HG03139 (cell line): ENCODE results near the gene MUC5B.
"Not testable (repeated sequence)": the region's sequence is repeated elsewhere in the genome, so short reads cannot be mapped to it uniquely, and the experiment has no call there.

Experiments used
- ATAC-seq: cut with Tn5 transposase; IDR thresholded peaks from one replicate; pipeline ENCODE4 v1.9.1; 2021; ENCODE audit not compliant: unreplicated experiment

MUC5B gene

DNA sequence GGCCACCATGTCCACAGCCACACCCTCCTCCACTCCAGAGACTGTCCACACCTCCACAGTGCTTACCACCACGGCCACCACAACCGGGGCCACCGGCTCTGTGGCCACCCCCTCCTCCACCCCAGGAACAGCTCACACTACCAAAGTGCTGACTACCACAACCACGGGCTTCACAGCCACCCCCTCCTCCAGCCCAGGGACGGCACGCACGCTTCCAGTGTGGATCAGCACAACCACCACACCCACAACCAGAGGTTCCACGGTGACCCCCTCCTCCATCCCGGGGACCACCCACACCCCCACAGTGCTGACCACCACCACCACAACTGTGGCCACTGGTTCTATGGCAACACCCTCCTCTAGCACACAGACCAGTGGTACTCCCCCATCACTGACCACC is 21.7 kb downstream of the MUC5B start:
- not testable (repeated sequence) for ATAC-seq

DNA sequence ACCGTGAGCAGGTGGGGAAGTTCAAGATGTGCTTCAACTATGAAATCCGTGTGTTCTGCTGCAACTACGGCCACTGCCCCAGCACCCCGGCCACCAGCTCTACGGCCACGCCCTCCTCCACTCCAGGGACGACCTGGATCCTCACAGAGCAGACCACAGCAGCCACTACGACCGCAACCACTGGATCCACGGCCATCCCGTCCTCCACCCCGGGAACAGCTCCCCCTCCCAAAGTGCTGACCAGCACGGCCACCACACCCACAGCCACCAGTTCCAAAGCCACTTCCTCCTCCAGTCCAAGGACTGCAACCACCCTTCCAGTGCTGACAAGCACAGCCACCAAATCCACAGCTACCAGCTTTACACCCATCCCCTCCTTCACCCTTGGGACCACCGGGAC is 22.9 kb downstream of the MUC5B start:
- ATAC-seq, result not testable (repeated sequence)

DNA sequence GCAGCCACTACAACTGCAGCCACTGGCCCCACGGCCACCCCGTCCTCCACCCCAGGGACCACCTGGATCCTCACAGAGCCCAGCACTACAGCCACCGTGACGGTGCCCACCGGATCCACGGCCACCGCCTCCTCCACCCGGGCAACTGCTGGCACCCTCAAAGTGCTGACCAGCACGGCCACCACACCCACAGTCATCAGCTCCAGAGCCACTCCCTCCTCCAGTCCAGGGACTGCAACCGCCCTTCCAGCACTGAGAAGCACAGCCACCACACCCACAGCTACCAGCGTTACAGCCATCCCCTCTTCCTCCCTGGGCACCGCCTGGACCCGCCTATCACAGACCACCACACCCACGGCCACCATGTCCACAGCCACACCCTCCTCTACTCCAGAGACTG is 23.4 kb downstream of the MUC5B start:
- ATAC-seq, result not testable (repeated sequence)

DNA sequence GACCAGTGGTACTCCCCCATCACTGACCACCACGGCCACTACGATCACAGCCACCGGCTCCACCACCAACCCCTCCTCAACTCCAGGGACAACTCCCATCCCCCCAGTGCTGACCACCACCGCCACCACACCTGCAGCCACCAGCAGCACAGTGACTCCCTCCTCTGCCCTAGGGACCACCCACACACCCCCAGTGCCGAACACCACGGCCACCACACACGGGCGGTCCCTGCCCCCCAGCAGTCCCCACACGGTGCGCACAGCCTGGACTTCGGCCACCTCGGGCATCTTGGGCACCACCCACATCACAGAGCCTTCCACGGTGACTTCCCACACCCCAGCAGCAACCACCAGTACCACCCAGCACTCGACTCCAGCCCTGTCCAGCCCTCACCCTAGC is 24.2 kb downstream of the MUC5B start:
- ATAC-seq, result not testable (repeated sequence)

DNA sequence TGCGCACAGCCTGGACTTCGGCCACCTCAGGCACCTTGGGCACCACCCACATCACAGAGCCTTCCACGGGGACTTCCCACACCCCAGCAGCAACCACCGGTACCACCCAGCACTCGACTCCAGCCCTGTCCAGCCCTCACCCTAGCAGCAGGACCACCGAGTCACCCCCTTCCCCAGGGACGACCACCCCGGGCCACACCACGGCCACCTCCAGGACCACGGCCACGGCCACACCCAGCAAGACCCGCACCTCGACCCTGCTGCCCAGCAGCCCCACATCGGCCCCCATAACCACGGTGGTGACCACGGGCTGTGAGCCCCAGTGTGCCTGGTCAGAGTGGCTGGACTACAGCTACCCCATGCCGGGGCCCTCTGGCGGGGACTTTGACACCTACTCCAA is 26.1 kb downstream of the MUC5B start:
- ATAC-seq, result not testable (repeated sequence)

DNA sequence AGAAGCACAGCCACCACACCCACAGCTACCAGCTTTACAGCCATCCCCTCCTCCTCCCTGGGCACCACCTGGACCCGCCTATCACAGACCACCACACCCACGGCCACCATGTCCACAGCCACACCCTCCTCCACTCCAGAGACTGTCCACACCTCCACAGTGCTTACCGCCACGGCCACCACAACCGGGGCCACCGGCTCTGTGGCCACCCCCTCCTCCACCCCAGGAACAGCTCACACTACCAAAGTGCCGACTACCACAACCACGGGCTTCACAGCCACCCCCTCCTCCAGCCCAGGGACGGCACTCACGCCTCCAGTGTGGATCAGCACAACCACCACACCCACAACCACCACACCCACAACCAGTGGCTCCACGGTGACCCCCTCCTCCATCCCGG is 27.5 kb downstream of the MUC5B start:
- ATAC-seq, result not testable (repeated sequence)

DNA sequence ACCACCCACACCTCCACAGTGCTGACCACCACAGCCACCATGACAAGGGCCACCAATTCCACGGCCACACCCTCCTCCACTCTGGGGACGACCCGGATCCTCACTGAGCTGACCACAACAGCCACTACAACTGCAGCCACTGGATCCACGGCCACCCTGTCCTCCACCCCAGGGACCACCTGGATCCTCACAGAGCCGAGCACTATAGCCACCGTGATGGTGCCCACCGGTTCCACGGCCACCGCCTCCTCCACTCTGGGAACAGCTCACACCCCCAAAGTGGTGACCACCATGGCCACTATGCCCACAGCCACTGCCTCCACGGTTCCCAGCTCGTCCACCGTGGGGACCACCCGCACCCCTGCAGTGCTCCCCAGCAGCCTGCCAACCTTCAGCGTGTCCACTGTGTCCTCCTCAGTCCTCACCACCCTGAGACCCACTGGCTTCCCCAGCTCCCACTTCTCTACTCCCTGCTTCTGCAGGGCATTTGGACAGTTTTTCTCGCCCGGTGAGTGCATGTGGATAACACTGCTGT is 28.4 kb downstream of the MUC5B start:
- no peak for ATAC-seq

DNA sequence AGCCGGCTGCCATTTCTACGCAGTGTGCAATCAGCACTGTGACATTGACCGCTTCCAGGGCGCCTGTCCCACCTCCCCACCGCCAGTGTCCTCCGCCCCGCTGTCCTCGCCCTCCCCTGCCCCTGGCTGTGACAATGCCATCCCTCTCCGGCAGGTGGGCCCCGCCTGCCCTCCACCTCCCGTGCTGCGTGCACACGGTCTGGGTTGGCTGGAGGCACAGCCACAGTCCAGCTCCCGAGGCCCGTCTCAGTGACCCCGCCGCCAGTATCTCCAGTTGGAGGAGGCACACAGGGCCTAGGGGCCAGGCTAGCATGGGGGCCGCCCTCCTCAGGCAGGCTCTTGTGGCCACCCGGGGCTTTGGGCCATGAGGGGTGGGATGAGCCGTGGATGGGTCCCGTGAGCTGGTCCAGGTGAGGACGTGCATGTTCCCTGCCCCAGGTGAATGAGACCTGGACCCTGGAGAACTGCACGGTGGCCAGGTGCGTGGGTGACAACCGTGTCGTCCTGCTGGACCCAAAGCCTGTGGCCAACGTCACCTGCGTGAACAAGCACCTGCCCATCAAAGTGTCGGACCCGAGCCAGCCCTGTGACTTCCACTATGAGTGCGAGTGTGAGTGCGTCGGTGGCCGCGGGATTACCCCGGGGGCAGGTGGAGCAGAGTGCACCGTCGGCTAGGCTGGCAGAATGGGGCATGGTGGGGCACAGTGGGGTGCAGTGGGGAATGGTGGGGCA is 29.7 kb downstream of the MUC5B start:
- ATAC-seq, result no peak

DNA sequence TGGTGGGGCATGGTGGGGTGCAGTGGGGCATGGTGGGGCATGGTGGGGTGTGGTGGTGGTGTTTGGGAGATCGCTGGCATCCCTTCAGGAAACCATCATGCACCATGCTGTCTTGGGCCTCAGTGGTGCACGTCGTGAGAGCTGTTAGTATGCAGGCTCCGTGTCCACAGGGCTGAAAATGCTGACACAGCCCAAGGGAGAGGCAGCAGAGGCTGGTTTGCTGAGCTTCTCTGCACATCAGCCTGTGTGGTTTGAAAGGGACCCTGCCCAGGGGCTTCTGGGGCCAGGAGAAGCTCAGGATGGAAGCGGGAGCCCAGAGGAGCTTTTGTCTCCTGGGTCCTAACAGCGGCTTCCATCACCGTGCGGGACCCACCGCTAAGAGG is 30.2 kb downstream of the MUC5B start:
- ATAC-seq, result no peak

DNA sequence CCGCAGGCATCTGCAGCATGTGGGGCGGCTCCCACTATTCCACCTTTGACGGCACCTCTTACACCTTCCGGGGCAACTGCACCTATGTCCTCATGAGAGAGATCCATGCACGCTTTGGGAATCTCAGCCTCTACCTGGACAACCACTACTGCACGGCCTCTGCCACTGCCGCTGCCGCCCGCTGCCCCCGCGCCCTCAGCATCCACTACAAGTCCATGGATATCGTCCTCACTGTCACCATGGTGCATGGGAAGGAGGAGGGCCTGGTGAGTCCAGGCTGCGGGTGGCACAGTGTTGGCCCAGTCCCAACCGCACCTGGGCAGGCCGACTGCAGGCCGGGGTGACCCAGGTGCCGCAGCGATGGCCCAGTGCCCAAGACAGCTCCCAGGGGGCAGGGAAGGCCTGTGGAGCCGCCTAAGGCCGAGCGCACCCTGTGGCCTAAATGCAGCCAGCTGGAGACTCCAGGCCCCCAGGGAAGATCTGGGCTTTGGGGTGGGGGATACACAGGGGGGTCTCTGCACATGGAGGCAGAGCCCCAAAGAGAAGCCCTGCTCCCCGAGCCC is 31.3 kb downstream of the MUC5B start:
- no peak for ATAC-seq

DNA sequence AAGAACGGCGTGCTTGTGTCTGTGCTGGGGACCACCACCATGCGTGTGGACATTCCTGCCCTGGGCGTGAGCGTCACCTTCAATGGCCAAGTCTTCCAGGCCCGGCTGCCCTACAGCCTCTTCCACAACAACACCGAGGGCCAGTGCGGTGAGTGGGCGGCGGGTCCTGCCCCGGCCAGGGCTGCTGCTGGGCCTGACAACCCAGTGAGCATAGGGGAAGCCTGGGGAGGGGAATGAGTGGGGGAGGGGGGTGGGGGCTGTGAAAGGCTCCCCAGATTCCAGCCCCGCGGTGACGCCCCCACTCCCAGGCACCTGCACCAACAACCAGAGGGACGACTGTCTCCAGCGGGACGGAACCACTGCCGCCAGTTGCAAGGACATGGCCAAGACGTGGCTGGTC is 31.9 kb downstream of the MUC5B start:
- ATAC-seq, result no peak

DNA sequence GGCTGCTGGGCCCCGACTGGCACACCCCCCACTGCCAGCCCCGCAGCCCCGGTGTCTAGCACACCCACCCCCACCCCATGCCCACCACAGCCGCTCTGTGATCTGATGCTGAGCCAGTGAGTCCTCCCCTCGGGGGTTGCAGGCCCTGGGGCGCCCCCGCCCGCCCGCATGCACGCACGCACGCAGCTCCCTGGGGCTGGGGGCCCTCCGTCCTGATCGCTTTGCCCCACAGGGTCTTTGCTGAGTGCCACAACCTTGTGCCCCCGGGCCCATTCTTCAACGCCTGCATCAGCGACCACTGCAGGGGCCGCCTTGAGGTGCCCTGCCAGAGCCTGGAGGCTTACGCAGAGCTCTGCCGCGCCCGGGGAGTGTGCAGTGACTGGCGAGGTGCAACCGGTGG is 32.3 kb downstream of the MUC5B start:
- no peak for ATAC-seq

DNA sequence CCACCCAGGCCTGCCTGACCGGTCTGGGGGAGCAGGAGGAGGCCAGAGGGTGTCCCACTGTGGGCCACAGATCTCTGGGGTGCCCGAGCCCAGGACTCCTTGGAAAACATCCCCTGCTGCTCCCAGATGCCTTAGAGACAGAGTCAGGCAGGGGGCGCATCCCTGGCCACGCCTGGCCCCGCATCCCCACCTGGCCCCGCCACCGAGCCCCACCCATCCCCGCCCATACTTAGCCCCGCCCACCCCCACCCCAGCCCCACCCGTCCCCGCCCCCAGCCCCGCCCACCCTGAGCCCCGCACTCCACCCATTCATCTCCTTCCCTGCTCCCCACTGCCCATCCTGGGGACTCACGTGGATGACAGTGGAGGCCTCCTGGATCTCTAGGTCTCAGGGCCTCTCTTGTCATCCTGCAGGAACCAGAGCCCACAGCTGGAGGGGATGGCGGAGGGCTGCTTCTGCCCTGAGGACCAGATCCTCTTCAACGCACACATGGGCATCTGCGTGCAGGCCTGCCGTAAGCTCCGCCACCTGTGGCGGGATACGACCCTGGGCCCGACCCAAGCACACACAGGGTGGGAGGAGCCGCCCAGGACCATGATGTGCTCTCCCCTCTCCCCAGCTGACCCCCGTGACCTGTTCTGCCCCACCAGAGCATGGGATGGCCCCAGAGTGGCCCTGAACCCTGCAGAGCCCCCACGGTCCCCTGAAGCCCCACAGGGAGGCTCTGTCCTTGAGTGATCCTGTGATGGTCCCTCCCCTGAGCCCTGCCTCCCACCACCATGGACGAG is 33.6 kb downstream of the MUC5B start:
- ATAC-seq, result no peak

DNA sequence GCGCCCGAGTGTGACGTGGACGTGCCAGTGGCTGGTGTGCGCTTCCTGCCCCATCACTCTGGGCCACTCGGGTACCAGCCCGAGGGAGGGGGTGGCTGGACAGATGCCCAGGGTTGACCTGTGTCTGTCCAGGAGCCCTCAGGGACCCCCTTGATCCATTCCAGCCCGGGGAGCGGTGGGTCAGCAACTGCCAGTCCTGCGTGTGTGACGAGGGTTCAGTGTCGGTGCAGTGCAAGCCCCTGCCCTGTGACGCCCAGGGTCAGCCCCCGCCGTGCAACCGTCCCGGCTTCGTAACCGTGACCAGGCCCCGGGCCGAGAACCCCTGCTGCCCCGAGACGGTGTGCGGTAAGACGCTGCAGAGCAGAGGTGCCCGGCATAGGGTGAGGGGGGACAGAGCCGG is 34.5 kb downstream of the MUC5B start:
- ATAC-seq, result no peak

DNA sequence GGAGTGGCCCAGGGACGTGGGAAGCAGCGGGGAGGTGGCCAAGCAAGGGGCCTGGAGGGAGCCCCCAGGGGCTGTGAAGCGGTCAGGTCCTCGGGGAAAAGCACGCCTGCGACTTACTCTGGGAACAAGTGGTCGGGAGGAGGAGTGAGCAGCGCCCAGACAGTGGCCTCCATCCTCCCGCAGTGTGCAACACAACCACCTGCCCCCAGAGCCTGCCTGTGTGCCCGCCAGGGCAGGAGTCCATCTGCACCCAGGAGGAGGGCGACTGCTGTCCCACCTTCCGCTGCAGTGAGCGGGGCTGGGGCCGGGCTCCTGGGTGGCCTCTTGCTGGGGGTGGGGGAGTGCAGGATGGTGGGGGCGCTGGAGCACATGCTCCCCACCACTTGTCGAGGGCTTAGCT is 35.0 kb downstream of the MUC5B start:
- ATAC-seq, result no peak

DNA sequence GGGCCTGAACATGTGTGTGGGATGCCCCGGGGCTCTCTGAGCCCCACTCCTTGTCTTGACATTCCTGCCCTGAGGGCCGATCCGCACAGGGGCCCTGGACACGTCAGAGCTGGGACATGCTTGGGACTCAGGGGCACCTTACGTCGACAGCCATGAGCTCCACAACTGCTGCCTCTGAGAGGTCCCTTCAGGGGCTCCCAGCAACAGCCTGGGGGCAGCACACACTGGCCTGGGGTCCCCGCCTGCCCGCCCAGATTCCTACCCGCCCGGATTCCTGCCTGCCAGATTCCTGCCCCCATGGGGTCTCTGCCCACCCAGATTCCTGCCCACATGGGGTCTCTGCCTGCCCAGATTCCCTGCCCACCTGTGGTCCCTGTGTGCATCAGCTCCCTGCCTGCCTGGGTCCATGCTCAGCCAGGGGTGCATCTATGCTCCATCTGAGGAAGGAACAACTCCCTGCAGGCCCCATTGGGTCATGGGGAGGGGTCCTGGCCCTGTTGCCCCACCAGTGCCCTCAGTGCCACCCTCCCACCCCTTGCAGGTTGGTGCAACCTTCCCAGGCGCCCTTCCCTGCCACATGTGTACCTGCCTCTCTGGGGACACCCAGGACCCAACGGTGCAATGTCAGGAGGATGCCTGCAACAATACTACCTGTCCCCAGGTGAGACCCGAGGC is 35.7 kb downstream of the MUC5B start:
- no peak for ATAC-seq

DNA sequence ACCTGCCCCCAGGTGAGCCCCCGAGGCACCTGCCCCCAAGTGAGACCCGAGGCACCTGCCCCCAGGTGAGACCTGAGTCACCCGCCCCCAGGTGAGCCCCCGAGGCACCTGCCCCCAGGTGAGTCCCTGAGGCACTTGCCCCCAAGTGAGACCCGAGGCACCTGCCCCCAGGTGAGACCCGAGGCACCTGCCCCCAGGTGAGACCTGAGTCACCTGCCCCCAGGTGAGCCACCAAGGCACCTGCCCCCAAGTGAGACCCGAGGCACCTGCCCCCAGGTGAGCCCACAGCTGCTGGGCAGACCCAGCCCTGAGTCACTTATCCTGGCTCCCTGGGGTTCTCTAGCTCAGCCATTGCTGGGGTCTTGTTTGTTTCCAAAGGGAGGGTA is 36.2 kb downstream of the MUC5B start:
- ATAC-seq, result no peak

DNA sequence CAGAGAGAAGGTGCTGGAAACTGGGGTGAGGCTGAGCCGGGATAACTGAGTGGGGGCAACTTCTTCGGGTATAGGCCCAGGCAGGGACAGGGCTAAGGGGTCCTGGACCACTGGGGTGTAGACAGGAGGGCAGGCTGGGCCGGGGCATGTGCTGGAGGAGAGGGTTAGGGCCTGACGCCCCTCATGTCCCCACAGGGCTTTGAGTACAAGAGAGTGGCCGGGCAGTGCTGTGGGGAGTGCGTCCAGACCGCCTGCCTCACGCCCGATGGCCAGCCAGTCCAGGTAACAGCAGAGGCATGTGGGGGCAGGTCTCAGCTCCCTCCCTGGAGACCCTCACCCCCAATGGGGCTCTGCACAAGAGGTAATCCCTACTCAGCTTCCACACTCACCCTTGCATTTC is 36.7 kb downstream of the MUC5B start:
- ATAC-seq, result no peak

DNA sequence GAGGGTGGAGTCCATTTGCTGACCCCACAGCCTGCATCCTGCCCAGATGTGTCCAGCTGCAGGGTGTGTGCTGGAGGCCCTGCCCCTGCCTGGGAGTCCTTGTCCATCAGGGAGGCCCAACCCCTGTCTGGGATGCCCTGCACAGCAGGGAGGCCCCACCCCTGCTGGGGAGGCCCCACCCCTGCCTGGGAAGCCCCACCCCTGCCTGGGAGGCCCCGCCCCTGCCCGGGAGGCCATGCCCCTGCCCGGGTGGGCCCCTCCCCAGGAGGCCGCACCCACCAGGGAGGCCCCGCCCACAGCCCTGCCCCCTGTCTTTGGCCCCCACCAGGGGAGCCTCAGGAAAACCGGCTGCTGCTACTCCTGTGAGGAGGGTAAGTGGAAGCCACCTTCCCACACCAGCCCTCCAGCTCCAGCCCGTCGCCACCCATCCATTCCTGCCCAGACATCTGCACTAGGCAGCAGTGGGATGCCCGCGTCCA is 37.2 kb downstream of the MUC5B start:
- no peak for ATAC-seq

DNA sequence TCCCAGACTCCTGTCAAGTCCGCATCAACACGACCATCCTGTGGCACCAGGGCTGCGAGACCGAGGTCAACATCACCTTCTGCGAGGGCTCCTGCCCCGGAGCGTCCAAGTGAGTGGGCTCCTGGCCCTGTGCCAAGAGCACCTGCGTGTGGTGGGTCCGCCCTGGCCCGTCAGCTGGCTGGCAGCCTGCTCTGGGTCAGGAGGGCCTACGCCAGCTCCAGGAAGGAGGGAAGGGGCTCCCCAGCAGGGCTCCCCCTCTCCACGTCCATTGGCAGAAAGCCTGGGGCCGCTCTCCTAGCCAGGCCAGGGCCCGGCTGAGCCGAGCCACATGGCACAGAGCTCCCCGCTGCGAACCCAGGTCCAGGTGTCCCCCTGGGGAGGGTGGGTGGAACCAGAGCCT is 37.8 kb downstream of the MUC5B start:
- ATAC-seq, result no peak
